Stimulated activated naive CD8-positive, alpha-beta T cell treated with anti-CD3 and anti-CD28 coated beads, Interleukin-15, amount 100 ng/mL, for 72 hours (primary cell): Measurements from ENCODE around the gene SDCBP2.

Source experiments
- ATAC-seq: fragments of 150-1000 bp; cut with Tn5 transposase; 2 replicates; pipeline ENCODE4 v1.10.0; 2021; ENCODE audit warnings: mild to moderate bottlenecking, moderate library complexity
- DNase-seq, 2 donors: peaks; one replicate each; pipeline ENCODE4 v3.0.0; 2021 to 2022
- H3K27ac Mint-ChIP-seq, 2 donors: one replicate each; pipeline ENCODE4 v1.8.0; 2022; ENCODE audit warnings: mild to moderate bottlenecking in 2 of 2, mixed read lengths in 2 of 2, moderate library complexity in 2 of 2
- H3K27me3 Mint-ChIP-seq: one replicate; pipeline ENCODE4 v1.8.0; 2022; ENCODE audit warnings: mixed read lengths
- H3K4me1 Mint-ChIP-seq: one replicate; pipeline ENCODE4 v1.8.0; 2022; ENCODE audit warnings: mild to moderate bottlenecking, mixed read lengths
- H3K4me3 Mint-ChIP-seq, 2 donors: one replicate each; pipeline ENCODE4 v1.8.0; 2022; ENCODE audit warnings: mild to moderate bottlenecking in 2 of 2, mixed read lengths in 2 of 2, moderate library complexity in 1 of 2
- H3K9me3 Mint-ChIP-seq, 2 donors: one replicate each; pipeline ENCODE4 v1.8.0; 2022; ENCODE audit warnings: mixed read lengths in 2 of 2

The SDCBP2 gene

DNA sequence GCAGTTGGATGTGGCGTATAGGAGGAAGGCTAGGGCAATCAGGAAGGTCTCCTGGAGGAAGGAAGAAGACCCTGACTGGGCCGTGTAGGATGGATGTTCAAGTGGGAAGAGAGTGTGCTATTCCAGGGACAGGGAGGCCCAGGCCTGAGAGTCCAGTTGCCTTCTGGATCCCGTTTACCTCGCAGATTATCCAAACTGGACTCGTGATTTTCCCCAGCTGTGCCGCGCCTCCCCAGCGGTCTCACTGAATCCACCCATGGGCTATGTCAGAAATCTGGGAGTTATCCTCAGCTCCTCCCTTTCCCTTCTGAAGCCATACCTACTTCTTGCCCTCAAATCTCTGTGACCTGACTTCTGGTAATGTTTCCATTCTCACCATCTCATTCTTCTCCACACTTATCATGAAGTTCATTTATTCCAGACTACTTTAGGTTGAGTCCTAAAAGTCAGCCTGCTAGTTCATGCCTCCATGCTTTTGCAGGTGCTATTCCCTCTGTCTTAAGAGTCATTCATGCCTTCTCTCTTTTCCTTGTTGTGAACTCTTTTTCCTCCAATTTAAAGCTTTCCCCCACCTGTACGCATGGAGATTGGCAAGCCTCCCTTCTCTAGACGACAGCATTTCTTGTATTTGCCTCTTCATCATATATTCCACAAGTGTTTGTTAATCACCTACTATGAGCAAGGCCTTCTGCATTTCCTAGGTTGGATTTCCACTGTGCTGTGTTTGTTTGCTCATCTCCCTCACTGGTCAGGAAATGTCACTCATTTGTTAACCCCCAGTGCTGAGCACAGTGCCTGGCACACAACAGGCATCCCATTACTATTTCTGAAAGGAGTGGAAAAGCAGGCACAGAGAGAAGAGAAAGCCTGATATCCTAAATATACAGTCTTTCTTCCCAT, 2.7 kb downstream of the SDCBP2 start:
- DNase-seq: peak in 1 of 2 donors; percentile 8
- H3K27ac Mint-ChIP-seq: no peak overlapping the region
- H3K4me1 Mint-ChIP-seq: no peaks in the 10 kb centered on the region
- ATAC-seq: no peak
- H3K9me3 Mint-ChIP-seq: no peaks in the 10 kb centered on the region
- H3K27me3 Mint-ChIP-seq: no peaks in the 10 kb centered on the region
- H3K4me3 Mint-ChIP-seq: no peak overlapping the region

GRCh38 chr20:1325173-1326030, 3.5 kb downstream of the SDCBP2 start:
- Mint-ChIP-seq H3K4me3 (no peak overlapping the region), H3K9me3 (no peaks in the 10 kb centered on the region), H3K4me1 (no peaks in the 10 kb centered on the region), H3K27me3 (no peaks in the 10 kb centered on the region), H3K27ac (no peak overlapping the region)
- DNase-seq: peak; percentile 98 to 99
- peak; percentile 90 for ATAC-seq

- DNase-seq (peak in 1 of 2 donors; percentile 37), ATAC-seq (no peak)
- Mint-ChIP-seq H3K4me3 (no peak overlapping the region), H3K9me3 (no peaks in the 10 kb centered on the region), H3K27ac (no peak overlapping the region), H3K27me3 (no peaks in the 10 kb centered on the region), H3K4me1 (no peaks in the 10 kb centered on the region)
Measured at GRCh38 chr20:1324598-1325172, 4.3 kb downstream of the SDCBP2 start.

DNA sequence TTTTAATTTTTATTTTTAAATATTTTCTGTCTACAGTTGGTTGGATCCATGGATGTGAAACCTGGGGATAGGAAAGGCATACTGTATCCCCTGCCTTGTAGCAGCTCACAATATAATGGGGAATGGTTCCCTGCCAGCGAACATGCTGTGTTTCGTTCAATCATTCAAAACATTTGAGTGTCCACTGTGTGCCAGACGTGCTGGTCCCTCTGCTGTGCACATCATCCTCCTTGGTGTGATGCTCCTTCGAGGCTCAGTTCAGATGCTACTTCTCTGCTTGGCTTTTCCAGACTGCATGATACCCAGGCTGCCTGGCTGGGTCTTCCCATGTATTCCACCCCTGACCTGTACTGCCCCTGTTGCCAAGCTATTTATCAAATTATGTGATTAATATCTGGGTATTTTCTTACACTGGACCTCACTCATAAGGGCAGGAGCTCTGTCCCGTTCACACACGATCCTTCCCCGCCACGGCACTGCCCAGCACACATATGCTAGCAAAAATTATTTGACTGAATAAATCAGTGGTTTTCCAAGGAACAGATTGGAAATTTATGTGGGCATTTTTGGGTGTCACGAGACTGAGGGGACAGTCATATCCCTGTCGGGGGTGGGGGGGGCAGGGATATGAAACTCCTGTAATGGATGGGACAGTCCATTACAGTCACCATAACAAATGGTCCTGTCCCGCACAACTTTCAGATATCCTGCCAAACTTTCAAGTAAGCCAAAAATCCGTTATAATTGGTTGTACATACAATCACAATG, 4.9 kb downstream of the SDCBP2 start:
- DNase-seq: no peak
- Mint-ChIP-seq H3K27me3 (no peaks in the 10 kb centered on the region), H3K9me3 (no peaks in the 10 kb centered on the region), H3K27ac (no peak overlapping the region), H3K4me3 (no peak overlapping the region), H3K4me1 (peaks cover 2% of the 10 kb centered on the region)
- ATAC-seq: no peak

GRCh38 chr20:1323256-1323655, 5.7 kb downstream of the SDCBP2 start:
- H3K9me3 Mint-ChIP-seq: no peaks in the 10 kb centered on the region
- H3K4me3 Mint-ChIP-seq: no peak overlapping the region
- no peaks in the 10 kb centered on the region for H3K27me3 Mint-ChIP-seq
- DNase-seq: no peak
- no peak for ATAC-seq
- H3K4me1 Mint-ChIP-seq: peaks cover 9% of the 10 kb centered on the region
- H3K27ac Mint-ChIP-seq: peak overlapping the region; percentile 23 to 57

DNA sequence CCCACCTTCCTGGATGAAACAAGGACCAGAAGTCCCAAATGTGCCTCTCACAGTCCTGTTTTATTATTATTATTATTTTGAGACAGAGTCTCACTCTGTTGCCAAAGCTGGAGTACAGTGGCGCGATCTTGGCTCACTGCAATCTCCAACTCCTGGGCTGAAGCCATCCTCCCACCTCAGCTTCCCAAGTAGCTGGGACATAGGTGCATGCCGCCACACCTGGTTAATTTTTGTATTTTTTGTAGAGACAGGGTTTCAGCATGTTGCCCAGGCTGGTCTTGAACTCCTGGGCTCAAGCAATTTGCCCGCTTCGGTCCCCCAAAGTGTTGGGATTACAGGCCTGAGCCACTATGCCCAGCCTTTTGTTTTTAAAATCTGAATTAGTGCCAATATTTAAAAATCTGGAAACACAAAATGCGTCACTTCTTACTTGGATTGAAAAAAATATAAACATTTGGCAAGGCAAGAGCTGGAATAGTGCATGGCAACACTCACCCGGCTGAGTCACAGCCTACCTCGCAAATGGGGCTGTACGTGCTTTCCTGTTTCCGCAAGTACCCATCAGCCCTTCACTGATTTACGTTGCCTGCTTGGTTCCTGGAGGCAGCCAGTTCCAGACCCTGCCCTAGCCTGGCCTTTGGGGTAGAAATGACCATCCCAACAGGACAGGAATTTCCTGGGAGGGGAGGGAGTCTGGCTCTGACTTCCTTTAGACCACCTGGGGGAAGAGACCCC, 6.3 kb downstream of the SDCBP2 start:
- Mint-ChIP-seq H3K9me3 (no peaks in the 10 kb centered on the region), H3K27ac (no peak overlapping the region), H3K4me3 (no peak overlapping the region), H3K27me3 (no peaks in the 10 kb centered on the region), H3K4me1 (peaks cover 15% of the 10 kb centered on the region)
- ATAC-seq (no peak), DNase-seq (no peak)

GRCh38 chr20:1321654-1321939, 7.3 kb downstream of the SDCBP2 start:
- H3K4me3 Mint-ChIP-seq: no peak overlapping the region
- no peaks in the 10 kb centered on the region for H3K27me3 Mint-ChIP-seq
- no peak overlapping the region for H3K27ac Mint-ChIP-seq
- no peak for DNase-seq
- H3K9me3 Mint-ChIP-seq: no peaks in the 10 kb centered on the region
- ATAC-seq: no peak
- H3K4me1 Mint-ChIP-seq: peaks cover 21% of the 10 kb centered on the region

- H3K27ac Mint-ChIP-seq: no peak overlapping the region
- H3K4me3 Mint-ChIP-seq: no peak overlapping the region
- ATAC-seq (no peak), DNase-seq (no peak)
- H3K4me1 Mint-ChIP-seq: peaks cover 21% of the 10 kb centered on the region
- no peaks in the 10 kb centered on the region for H3K9me3 Mint-ChIP-seq
- no peaks in the 10 kb centered on the region for H3K27me3 Mint-ChIP-seq
Measured at GRCh38 chr20:1320902-1321653, 7.9 kb downstream of the SDCBP2 start.

DNA sequence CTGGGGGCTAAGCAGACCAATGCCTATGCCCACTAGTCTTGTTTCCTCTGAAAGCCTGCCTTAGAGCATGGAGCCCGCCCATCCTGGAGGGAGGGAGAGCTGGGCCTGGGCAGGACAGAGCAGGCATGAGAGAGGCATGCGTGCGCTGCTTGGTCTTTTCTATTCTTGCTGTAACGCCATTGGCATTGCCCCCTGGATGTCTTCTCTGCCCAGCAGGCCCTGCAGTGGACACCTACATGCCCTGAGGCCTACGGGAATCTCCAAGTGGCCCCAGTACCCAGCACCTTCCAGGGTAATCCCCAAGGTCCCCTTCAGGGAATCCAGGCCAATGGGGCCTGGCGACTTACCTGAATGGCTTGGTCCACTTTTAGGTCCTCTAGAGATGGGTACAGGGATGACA, 8.9 kb downstream of the SDCBP2 start:
- no peak for DNase-seq
- Mint-ChIP-seq H3K27me3 (no peaks in the 10 kb centered on the region), H3K9me3 (no peaks in the 10 kb centered on the region), H3K4me3 (no peak overlapping the region), H3K4me1 (peaks cover 21% of the 10 kb centered on the region), H3K27ac (no peak overlapping the region)
- ATAC-seq: no peak

- H3K27me3 Mint-ChIP-seq: no peaks in the 10 kb centered on the region
- no peak for DNase-seq
- no peaks in the 10 kb centered on the region for H3K9me3 Mint-ChIP-seq
- peaks cover 21% of the 10 kb centered on the region for H3K4me1 Mint-ChIP-seq
- no peak overlapping the region for H3K27ac Mint-ChIP-seq
- ATAC-seq: no peak
- no peak overlapping the region for H3K4me3 Mint-ChIP-seq
Measured at GRCh38 chr20:1319462-1319861, 9.5 kb downstream of the SDCBP2 start.

GRCh38 chr20:1319051-1319450, 9.9 kb downstream of the SDCBP2 start:
- Mint-ChIP-seq H3K9me3 (no peaks in the 10 kb centered on the region), H3K27ac (no peak overlapping the region), H3K27me3 (no peaks in the 10 kb centered on the region), H3K4me3 (no peak overlapping the region), H3K4me1 (peaks cover 21% of the 10 kb centered on the region)
- ATAC-seq: no peak
- DNase-seq: no peak

DNA sequence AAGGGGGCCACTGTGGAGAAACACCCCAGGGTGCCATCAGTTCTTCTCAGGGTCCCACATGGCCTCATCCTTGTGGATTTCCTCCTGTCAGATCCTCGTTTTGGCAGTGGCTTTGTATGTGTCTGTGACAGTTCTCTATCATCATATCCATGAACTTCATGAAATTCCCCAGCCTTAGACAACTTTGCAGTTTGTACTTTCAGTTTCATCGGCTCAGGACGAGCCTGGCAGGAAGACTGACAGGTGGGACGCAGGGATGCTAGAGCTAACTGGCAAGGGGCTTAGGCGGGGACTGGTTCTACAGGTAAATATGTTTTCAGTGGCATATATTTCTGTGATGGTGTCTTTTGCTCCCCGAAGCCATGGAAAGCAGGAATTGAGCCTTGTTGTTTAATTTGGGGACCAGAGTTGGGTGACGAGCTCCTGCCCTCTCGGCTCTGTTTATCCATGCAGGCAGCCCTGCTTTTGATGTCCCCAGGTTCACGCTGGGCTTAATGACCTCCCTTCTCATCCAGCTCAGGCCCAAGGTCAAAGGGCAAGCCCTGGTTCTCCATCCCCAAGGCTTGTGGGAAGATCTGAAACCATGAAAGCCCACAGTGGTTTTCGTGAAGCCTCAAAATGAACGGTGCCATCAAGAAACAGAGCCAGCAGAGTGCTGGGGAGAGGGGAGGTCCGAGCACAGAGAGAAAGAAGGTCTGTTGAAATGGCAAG, 11.2 kb downstream of the SDCBP2 start:
- Mint-ChIP-seq H3K27me3 (no peaks in the 10 kb centered on the region), H3K27ac (no peak overlapping the region), H3K9me3 (no peaks in the 10 kb centered on the region), H3K4me3 (peak overlapping the region; percentile 16 to 39), H3K4me1 (peaks cover 21% of the 10 kb centered on the region)
- DNase-seq (no peak), ATAC-seq (no peak)

GRCh38 chr20:1315804-1316203, 13.1 kb downstream of the SDCBP2 start:
- Mint-ChIP-seq H3K27me3 (no peaks in the 10 kb centered on the region), H3K27ac (no peak overlapping the region), H3K9me3 (no peaks in the 10 kb centered on the region), H3K4me3 (no peak overlapping the region), H3K4me1 (peaks cover 21% of the 10 kb centered on the region)
- ATAC-seq (no peak), DNase-seq (no peak)
